GM12878 (cell line): ENCODE data around the gene SMARCD1. TPM values are rescaled to one million over a fixed set of nuclear protein-coding genes. Genes with fewer than 3 reads are reported as not detected.

Experiments
- ATAC-seq: fragments of 200-7000 bp; cut with Tn5 transposase; 3 replicates; pipeline ENCODE4 v1.9.1; 2020; ENCODE audit warnings: mild to moderate bottlenecking, moderate library complexity
- BruUV-seq: library from RNA; stranded (reverse); fragments of 400-500 nt; replicated peaks from 2 replicates; lab custom pipeline; 2021; lab: Mats Ljungman, UMichigan
- CTCF ChIA-PET: fragments of 300-600 bp; sonication (Branson Sonifier 250); formaldehyde crosslinking; extraction: SDS; loops from one replicate; lab custom pipeline; 2021; ENCODE audit warnings: inconsistent platforms; lab: Yijun Ruan, JAX
- POLR2A ChIA-PET: fragments of 350-600 bp; formaldehyde crosslinking; extraction: SDS; loops from one replicate; lab custom pipeline; 2021; ENCODE audit warnings: inconsistent platforms; lab: Charles Lee
- RAD21 ChIA-PET: fragments of 300-600 bp; sonication (Branson Sonifier 250); formaldehyde crosslinking; loops from one replicate; lab custom pipeline; 2023; ENCODE audit warnings: antibody characterized with exemption; ENCODE audit not compliant: unreplicated experiment; lab: Charles Lee
- SMC1A ChIA-PET: fragments of 300-600 bp; sonication (Branson Sonifier 250); formaldehyde crosslinking; loops from one replicate; lab custom pipeline; 2023; ENCODE audit not compliant: unreplicated experiment, uncharacterized antibody; lab: Charles Lee
- DNase-seq: peaks from one replicate; pipeline ENCODE4 v3.0.0-alpha.2; 2011; ENCODE audit warnings: low read depth, low spot score
- FAIRE-seq: peaks from 3 replicates; lab custom pipeline; 2011; peaks lifted over from hg19 to GRCh38; lab: Jason Lieb, UNC
- H2AFZ ChIP-seq: 2 replicates; pipeline ENCODE4 v1.6.0; 2011; ENCODE audit warnings: low read depth, low read length, control low read depth; ENCODE audit not compliant: control insufficient read depth
- H3K27ac ChIP-seq: 2 replicates; pipeline ENCODE4 v1.5.1; 2011; ENCODE audit warnings: control low read depth; ENCODE audit not compliant: control insufficient read depth, insufficient read depth
- H3K27me3 ChIP-seq, 2 experiments: replicated peaks in 1 of 2; 2 replicates each; pipeline versions ENCODE4 v1.6.0 to v1.6.1; 2011; ENCODE audit warnings: low read length in 1 of 2; ENCODE audit not compliant: control insufficient read depth in 2 of 2, insufficient read depth in 2 of 2
- H3K36me3 ChIP-seq, 2 experiments: 2 replicates each; pipeline ENCODE4 v1.5.1; 2011; ENCODE audit warnings: low read length in 1 of 2; ENCODE audit not compliant: control insufficient read depth in 2 of 2, insufficient read depth in 2 of 2
- H3K4me1 ChIP-seq: 2 replicates; pipeline ENCODE4 v1.6.1; 2011; ENCODE audit warnings: mild to moderate bottlenecking, low read length, moderate library complexity, mixed read lengths; ENCODE audit not compliant: control insufficient read depth, insufficient read depth
- H3K4me2 ChIP-seq: 2 replicates; pipeline ENCODE4 v1.6.0; 2011; ENCODE audit warnings: control low read depth; ENCODE audit not compliant: control insufficient read depth, insufficient read depth
- H3K4me3 ChIP-seq: fragments of 200-600 bp; sonication (generic); 2 replicates; pipeline ENCODE4 v1.5.1; 2016
- H3K79me2 ChIP-seq: 2 replicates; pipeline ENCODE4 v1.6.0; 2011; ENCODE audit warnings: low read length; ENCODE audit not compliant: control insufficient read depth, insufficient read depth
- H3K9ac ChIP-seq: 2 replicates; pipeline ENCODE4 v1.8.0; 2011; ENCODE audit warnings: low read length, control low read depth, mixed read lengths; ENCODE audit not compliant: control insufficient read depth, insufficient read depth
- H3K9me3 ChIP-seq: replicated peaks from 3 replicates; pipeline ENCODE4 v1.5.1; 2011; ENCODE audit warnings: mild to moderate bottlenecking, low read length; ENCODE audit not compliant: control insufficient read depth, insufficient read depth
- H4K20me1 ChIP-seq: 2 replicates; pipeline ENCODE4 v1.6.0; 2011; ENCODE audit not compliant: control insufficient read depth, insufficient read depth
- E4F1 ChIP-seq: fragments of 450-650 bp; IDR thresholded peaks from 2 replicates; pipeline ENCODE4 v1.6.1; 2018; ENCODE audit warnings: borderline replicate concordance, mild to moderate bottlenecking; ENCODE audit not compliant: partially characterized antibody
- PRDM15 ChIP-seq: fragments of 450-650 bp; formaldehyde crosslinking; IDR thresholded peaks from 2 replicates; pipeline ENCODE4 v1.4.0; 2020; ENCODE audit warnings: mild to moderate bottlenecking, moderate library complexity
- SMAD5 ChIP-seq: IDR thresholded peaks from 2 replicates; pipeline ENCODE4 v1.6.1; 2016; ENCODE audit warnings: antibody characterized with exemption, low read depth
- WGBS: methylation state at CpG from one replicate; pipeline ENCODE4 v1.1.6; 2016; ENCODE audit warnings: low lambda C conversion rate; ENCODE audit not compliant: insufficient replicate concordance, insufficient coverage; ENCODE audit errors: missing lambda C conversion rate; 5-methylcytosine and 5-hydroxymethylcytosine counted together
- in situ Hi-C: fragments of 300-500 bp; cut with MboI; formaldehyde crosslinking; loops from 9 replicates; pipeline ENCODE4 v1.14.3; 2018; ENCODE audit warnings: mixed read lengths
- intact Hi-C: fragments of 100-400 bp; cut with micrococcal nuclease; formaldehyde crosslinking; loops from one replicate; pipeline ENCODE4 v1.14.2; 2022; ENCODE audit not compliant: unreplicated experiment
- polyA plus RNA-seq, 11 experiments: library from polyadenylated mRNA; depleted of rRNA in 4 of 11; unstranded in 6 of 11; stranded (reverse) in 5 of 11; fragments of >200 nt; fragmentation: Nextera tagmentation in 4 of 11; fragmentation: Illumina TruSeq in 1 of 11; extraction: Ambion mirVana in 4 of 11; extraction: Trizol in 1 of 11; gene quantifications; 1 replicate in 1 of 11; 2 replicates in 10 of 11; pipeline versions ENCODE4 v1.2.1 to v1.2.3, GENCODE V29; 2011 to 2016; ENCODE audit warnings: inconsistent platforms in 2 of 11, missing spikeins in 2 of 11, low read depth in 1 of 11
- total RNA-seq, 4 experiments: library from RNA; depleted of rRNA in 3 of 4; stranded (reverse); fragments of >200 nt in 3 of 4; fragmentation: Illumina TruSeq in 1 of 4; extraction: Trizol in 1 of 4; gene quantifications; 2 replicates each; pipeline versions ENCODE4 v1.2.1 to v1.2.3, GENCODE V29; 2013 to 2021

The SMARCD1 gene
- total and polyA plus RNA-seq, 10 of the 15 experiments (the other 5 are each of a cell fraction or from before 2014, with no cell fraction given), result 1.4 to 92.4 (median 58.9) TPM

DNA sequence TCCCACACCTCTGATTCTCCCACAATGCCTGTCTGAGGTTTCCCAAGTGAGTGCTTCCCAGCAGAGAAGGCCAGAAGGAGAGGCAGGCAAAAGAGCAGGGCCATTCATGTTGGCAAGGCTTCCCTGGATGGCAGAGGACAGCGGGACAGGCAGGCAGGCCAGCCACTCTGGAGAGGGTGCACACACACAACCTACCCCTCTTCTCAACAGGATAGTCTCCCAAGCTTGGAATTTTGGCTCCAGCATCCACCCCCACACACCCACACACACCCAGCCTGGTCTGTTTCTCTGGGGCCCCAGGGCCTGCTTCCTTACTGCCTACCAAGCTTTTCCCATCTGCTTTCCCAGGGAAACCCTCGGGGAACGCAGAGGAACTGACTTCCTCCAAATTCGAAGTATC, 44.5 kb upstream of the SMARCD1 start:
- no peak for TF ChIP-seq E4F1
- no peak for TF ChIP-seq PRDM15 (CRISPR knock-in tag)
- TF ChIP-seq SMAD5, result no peak
- no peaks in the 10 kb centered on the region for H3K4me1 ChIP-seq
- no peak overlapping the region for H3K4me3 ChIP-seq
- WGBS, result 16% methylated on average over 4 of the region's 4 CpGs
- H3K27me3 ChIP-seq, result no peaks in the 10 kb centered on the region
- no peak overlapping the region for H3K9ac ChIP-seq
- H3K79me2 ChIP-seq, result no peaks in the 10 kb centered on the region
- no peak for FAIRE-seq
- in situ Hi-C loops (no loop called here), intact Hi-C loops (no loop called here)
- RAD21 ChIA-PET, result interaction anchor here (2.1 kb wide), 1 partner anchor 27 kb away, joined by 8 read pairs; no protein-coding TSS in a partner anchor
- no peak overlapping the region for H3K4me2 ChIP-seq
- H3K9me3 ChIP-seq, result no peaks in the 10 kb centered on the region
- H2AFZ ChIP-seq, result no peak overlapping the region
- H3K27ac ChIP-seq, result no peak overlapping the region
- CTCF ChIA-PET, result interaction anchor here (1.3 to 6.7 kb wide), 9 partner anchors 14 to 174 kb away, joined by 3 to 114 read pairs (median 15); partner anchors contain the start of genes COX14 and RACGAP1
- no TSS peak for BruUV-seq
- SMC1A ChIA-PET, result interaction anchor here (0.6 to 0.8 kb wide), 2 partner anchors 77 to 1751 kb away, joined by 3 read pairs; no protein-coding TSS in a partner anchor
- H3K36me3 ChIP-seq, result no peaks in the 10 kb centered on the region
- POLR2A ChIA-PET, result no interaction called here
- DNase-seq, result no peak
- ATAC-seq, result no peak
- H4K20me1 ChIP-seq, result no peaks in the 10 kb centered on the region
